ENCODE measurements around the gene MACROD2.

The MACROD2 gene

DNA sequence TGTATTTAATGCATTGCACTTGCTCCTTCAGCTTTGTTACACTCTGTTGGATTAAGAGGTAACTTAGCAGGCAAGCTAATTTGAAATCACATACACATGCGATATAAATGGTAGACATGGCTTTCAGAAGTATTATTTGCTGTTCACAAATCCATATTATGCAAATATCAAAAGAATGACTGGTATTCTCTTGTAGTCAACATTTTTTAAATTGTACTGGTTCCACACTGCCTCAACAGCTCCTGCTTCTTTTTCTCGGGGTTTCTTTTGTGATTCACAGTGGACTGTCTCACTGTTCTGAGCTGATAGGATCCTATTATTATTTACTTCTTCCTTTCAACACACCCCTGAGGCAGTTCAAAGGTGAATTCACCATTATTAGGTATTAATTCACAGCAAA lies 1650.5 kb downstream of the MACROD2 start:
- TF ChIP-seq CTCF (IDR thresholded peaks at IDR 0.05; ENCODE audit: insufficient read depth, low read length, poor library complexity, severe bottlenecking) (no peak), EZH2phosphoT487 (conservative IDR thresholded peaks at IDR 0.05; ENCODE audit: low read length) (no peak)
- H3K9me2 ChIP-seq (replicated peaks; ENCODE audit: insufficient read depth, low read length): no peaks in the 10 kb centered on the region
- no peak overlapping the region for H2AFZ ChIP-seq (ENCODE audit: low read depth, low read length, severe bottlenecking)
- no peaks in the 10 kb centered on the region for H3K36me3 ChIP-seq (ENCODE audit: low read length)
- H3K27me3 ChIP-seq (ENCODE audit: low read length): no peaks in the 10 kb centered on the region
- H3K79me2 ChIP-seq (ENCODE audit: insufficient read depth, low read length): no peaks in the 10 kb centered on the region
- H3K27ac ChIP-seq (ENCODE audit: low read depth, low read length): no peak overlapping the region
- no peaks in the 10 kb centered on the region for H3F3A ChIP-seq (ENCODE audit: insufficient read depth)
- H3K4me2 ChIP-seq (ENCODE audit: low read depth, low read length, poor library complexity, severe bottlenecking): no peak overlapping the region
- no peak overlapping the region for H3K4me3 ChIP-seq (ENCODE audit: insufficient read depth, low read length, poor library complexity, severe bottlenecking)
- H4K20me1 ChIP-seq (ENCODE audit: low read depth, low read length): no peaks in the 10 kb centered on the region
- no peak overlapping the region for H3K9ac ChIP-seq (ENCODE audit: low read length)
- no peaks in the 10 kb centered on the region for H3K9me3 ChIP-seq (ENCODE audit: insufficient read depth, low read length)

DNA sequence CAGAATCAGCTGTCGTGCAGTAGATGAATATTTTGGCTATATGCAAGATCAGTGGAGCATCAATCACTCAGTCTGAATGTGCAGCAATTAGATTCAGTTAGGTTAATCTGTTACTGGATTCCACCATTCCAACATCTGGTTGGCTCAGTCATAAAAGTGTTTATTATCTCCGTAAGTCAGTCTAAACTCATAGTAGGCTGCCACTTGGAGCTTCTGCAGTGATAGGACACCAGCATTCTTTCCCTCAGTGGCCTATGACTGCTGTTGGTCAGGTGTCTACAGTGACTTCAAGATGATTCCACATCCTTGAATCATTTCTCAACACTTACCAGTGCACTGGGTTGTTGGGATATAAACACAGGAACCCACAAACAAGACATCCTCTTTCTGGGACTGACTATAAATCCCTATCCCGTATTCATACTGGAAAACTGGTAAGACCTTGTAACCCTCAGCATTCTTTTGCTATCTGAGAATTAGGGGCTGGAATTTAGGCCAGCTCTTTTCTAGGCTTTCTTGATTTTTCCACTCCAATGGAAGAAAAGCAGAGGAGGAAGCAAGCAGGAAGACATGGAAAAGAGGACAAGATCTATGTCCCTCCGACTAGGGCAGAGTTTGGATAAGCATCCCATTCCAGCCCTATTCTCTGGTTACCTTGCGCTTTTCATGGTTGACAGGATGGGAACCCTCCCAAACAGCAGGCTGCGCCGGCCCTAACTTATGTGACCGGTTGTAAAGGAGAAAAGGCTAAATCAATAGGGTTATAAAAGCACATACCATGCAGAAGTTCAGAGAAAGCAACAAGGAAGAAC lies 1658.3 kb downstream of the MACROD2 start:
- Histone ChIP-seq H3K9me2 (replicated peaks; ENCODE audit: insufficient read depth, low read length) (no peaks in the 10 kb centered on the region), H2AFZ (ENCODE audit: low read depth, low read length, severe bottlenecking) (no peak overlapping the region)
- no peak for TF ChIP-seq EZH2phosphoT487 (conservative IDR thresholded peaks at IDR 0.05; ENCODE audit: low read length)
- TF ChIP-seq CTCF (IDR thresholded peaks at IDR 0.05; ENCODE audit: insufficient read depth, low read length, poor library complexity, severe bottlenecking): no peak

GRCh38 chr20:15654208-15654649 lies 1658.9 kb downstream of the MACROD2 start:
- TF ChIP-seq CTCF (IDR thresholded peaks at IDR 0.05; ENCODE audit: insufficient read depth, low read length, poor library complexity, severe bottlenecking): peak; percentile 12
- no peak for TF ChIP-seq EZH2phosphoT487 (conservative IDR thresholded peaks at IDR 0.05; ENCODE audit: low read length)
- no peaks in the 10 kb centered on the region for H3K9me3 ChIP-seq (ENCODE audit: insufficient read depth, low read length)
- no peak overlapping the region for H3K4me2 ChIP-seq (ENCODE audit: low read depth, low read length, poor library complexity, severe bottlenecking)
- no peaks in the 10 kb centered on the region for H3K36me3 ChIP-seq (ENCODE audit: low read length)
- H3K9ac ChIP-seq (ENCODE audit: low read length): no peak overlapping the region
- H4K20me1 ChIP-seq (ENCODE audit: low read depth, low read length): no peaks in the 10 kb centered on the region
- H2AFZ ChIP-seq (ENCODE audit: low read depth, low read length, severe bottlenecking): no peak overlapping the region
- no peak overlapping the region for H3K27ac ChIP-seq (ENCODE audit: low read depth, low read length)
- no peaks in the 10 kb centered on the region for H3F3A ChIP-seq (ENCODE audit: insufficient read depth)
- H3K27me3 ChIP-seq (ENCODE audit: low read length): no peaks in the 10 kb centered on the region
- no peaks in the 10 kb centered on the region for H3K79me2 ChIP-seq (ENCODE audit: insufficient read depth, low read length)
- H3K4me3 ChIP-seq (ENCODE audit: insufficient read depth, low read length, poor library complexity, severe bottlenecking): no peak overlapping the region
- H3K9me2 ChIP-seq (replicated peaks; ENCODE audit: insufficient read depth, low read length): no peaks in the 10 kb centered on the region

More for the DNA sequence above, 1658.3 kb downstream of the MACROD2 start:
- Histone ChIP-seq H3K27me3 (ENCODE audit: low read length) (no peaks in the 10 kb centered on the region), H4K20me1 (ENCODE audit: low read depth, low read length) (no peaks in the 10 kb centered on the region), H3K9ac (ENCODE audit: low read length) (no peak overlapping the region), H3K27ac (ENCODE audit: low read depth, low read length) (no peak overlapping the region), H3K4me2 (ENCODE audit: low read depth, low read length, poor library complexity, severe bottlenecking) (no peak overlapping the region), H3F3A (ENCODE audit: insufficient read depth) (no peaks in the 10 kb centered on the region), H3K9me3 (ENCODE audit: insufficient read depth, low read length) (no peaks in the 10 kb centered on the region), H3K4me3 (ENCODE audit: insufficient read depth, low read length, poor library complexity, severe bottlenecking) (no peak overlapping the region), H3K79me2 (ENCODE audit: insufficient read depth, low read length) (no peaks in the 10 kb centered on the region), H3K36me3 (ENCODE audit: low read length) (no peaks in the 10 kb centered on the region)
